DLD1 (cell line): ENCODE measurements around the gene CORO6.

ENCODE experiments used
- in situ Hi-C: cut with HindIII; loops from 2 replicates; pipeline ENCODE4 v1.10.0; 2017; ENCODE audit warnings: low sequenced_read_pairs

Gene CORO6

GRCh38 chr17:29567554-29568330 is 55.0 kb downstream of the CORO6 start:
- in situ Hi-C loops: no loop called here

GRCh38 chr17:29567304-29567553 is 55.5 kb downstream of the CORO6 start:
- in situ Hi-C loops: no loop called here

- in situ Hi-C loops: no loop called here
Measured at GRCh38 chr17:29566473-29567303, 56.0 kb downstream of the CORO6 start, which contains the start of gene ABHD15. Gene ABHD15 (minus strand): TSS chr17:29567037. CDS start chr17:29566966, 71 bp downstream.

- in situ Hi-C loops: no loop called here
Measured at GRCh38 chr17:29565643-29566472, 56.9 kb downstream of the CORO6 start.
